Thymus (tissue), 11 donors: ENCODE results near the gene GOLGA6L2. TPM values are rescaled to one million over a fixed set of nuclear protein-coding genes. Genes with fewer than 3 reads are reported as not detected.
"Not testable (repeated sequence)": the region's sequence is repeated elsewhere in the genome, so short reads cannot be mapped to it uniquely, and the experiment has no call there.

Source experiments
- DNase-seq, 9 donors: peaks; one replicate each; pipeline ENCODE4 v3.0.0-alpha.2; 2013; ENCODE audit warnings: low spot score in 9 of 9, low read depth in 6 of 9, missing footprints in 1 of 9
- H3K27ac ChIP-seq, 2 donors: one replicate each; pipeline ENCODE4 v1.5.1; 2013; ENCODE audit warnings: control low read depth in 1 of 2, low read depth in 1 of 2, low read length in 1 of 2, mild to moderate bottlenecking in 1 of 2, moderate library complexity in 1 of 2
- H3K27me3 ChIP-seq, 2 donors: one replicate each; pipeline ENCODE4 v1.5.1; 2013; ENCODE audit warnings: low read length in 1 of 2; ENCODE audit not compliant: control insufficient read depth in 2 of 2, insufficient read depth in 1 of 2
- H3K36me3 ChIP-seq, 2 donors: one replicate each; pipeline ENCODE4 v1.5.1; 2013; ENCODE audit warnings: low read length in 1 of 2, mild to moderate bottlenecking in 1 of 2, moderate library complexity in 1 of 2; ENCODE audit not compliant: control insufficient read depth in 2 of 2, insufficient read depth in 2 of 2
- H3K4me1 ChIP-seq, 2 donors: one replicate each; pipeline ENCODE4 v1.5.1; 2013; ENCODE audit warnings: low read length in 2 of 2; ENCODE audit not compliant: control insufficient read depth in 2 of 2, insufficient read depth in 2 of 2
- H3K4me3 ChIP-seq, 2 donors: one replicate each; pipeline ENCODE4 v1.5.1; 2013; ENCODE audit warnings: low read length in 2 of 2, control low read depth in 1 of 2, mild to moderate bottlenecking in 1 of 2
- H3K9me3 ChIP-seq, 2 donors: one replicate each; pipeline ENCODE4 v1.5.1; 2013; ENCODE audit warnings: low read length in 1 of 2, mild to moderate bottlenecking in 1 of 2; ENCODE audit not compliant: control insufficient read depth in 2 of 2, insufficient read depth in 1 of 2
- WGBS: extraction: QIAGEN DNeasy Blood & Tissue Kit; methylation state at CpG from one replicate; pipeline ENCODE4 v1.1.7; 2013; 5-methylcytosine and 5-hydroxymethylcytosine counted together
- polyA plus RNA-seq: library from polyadenylated mRNA; stranded (reverse); fragments of 200-250 nt; gene quantifications from one replicate; pipeline ENCODE4 v1.2.3, GENCODE V29; 2013
- total RNA-seq: library from RNA; stranded (reverse); fragments of 120-200 nt; gene quantifications from one replicate; pipeline ENCODE4 v1.2.4, GENCODE V29; 2013
- donor health status: healthy.

GOLGA6L2 gene
- total and polyA plus RNA-seq, 2 donors = 0.09 TPM; not detected in 1

- 77% methylated on average over 5 of the region's 5 CpGs for WGBS
- H3K36me3 ChIP-seq, DNase-seq, H3K4me1 ChIP-seq, H3K9me3 ChIP-seq, H3K27ac ChIP-seq, H3K4me3 ChIP-seq, H3K27me3 ChIP-seq: not testable (repeated sequence)
These were observed 47.8 kb downstream of the GOLGA6L2 start for GRCh38 chr15:23399207-23399606.

GRCh38 chr15:23398357-23398756 is 48.7 kb downstream of the GOLGA6L2 start:
- H3K27ac ChIP-seq, H3K4me1 ChIP-seq, H3K9me3 ChIP-seq, DNase-seq, H3K27me3 ChIP-seq, H3K36me3 ChIP-seq, H3K4me3 ChIP-seq: not testable (repeated sequence)
- WGBS = 98% methylated on average over 4 of the region's 4 CpGs

DNA sequence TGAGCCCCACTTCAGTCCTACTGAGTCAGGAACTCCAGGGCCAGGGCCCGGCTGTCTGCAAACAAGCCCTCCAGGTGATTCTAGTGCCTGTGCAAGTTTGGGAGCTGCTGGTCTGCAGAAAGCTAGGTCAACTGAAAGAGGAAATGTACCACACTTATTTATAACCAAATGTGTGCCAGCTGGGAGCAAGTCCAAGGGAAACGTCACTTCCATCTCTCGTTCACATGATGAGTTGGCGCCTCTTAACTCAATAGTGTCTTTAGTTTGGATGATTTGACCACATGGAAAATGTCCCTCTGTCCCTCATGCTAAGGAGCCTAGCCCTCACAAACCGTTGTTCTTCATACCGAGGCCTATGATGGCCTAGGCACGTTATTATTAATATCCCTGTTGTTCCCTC is 49.3 kb downstream of the GOLGA6L2 start:
- no peaks in the 10 kb centered on the region for H3K27me3 ChIP-seq
- DNase-seq = no peak
- H3K36me3 ChIP-seq = no peaks in the 10 kb centered on the region
- H3K4me3 ChIP-seq = no peak overlapping the region
- no peak overlapping the region for H3K27ac ChIP-seq
- H3K9me3 ChIP-seq = no peaks in the 10 kb centered on the region
- WGBS = 85% methylated on average over 7 of the region's 7 CpGs
- no peaks in the 10 kb centered on the region for H3K4me1 ChIP-seq

- DNase-seq = no peak
- Histone ChIP-seq H3K27ac (no peak overlapping the region), H3K36me3 (no peaks in the 10 kb centered on the region), H3K4me3 (no peak overlapping the region), H3K9me3 (no peaks in the 10 kb centered on the region), H3K4me1 (no peaks in the 10 kb centered on the region), H3K27me3 (no peaks in the 10 kb centered on the region)
- 82% methylated on average over 5 of the region's 5 CpGs for WGBS
These were observed 51.2 kb downstream of the GOLGA6L2 start for GRCh38 chr15:23395832-23396231.

DNA sequence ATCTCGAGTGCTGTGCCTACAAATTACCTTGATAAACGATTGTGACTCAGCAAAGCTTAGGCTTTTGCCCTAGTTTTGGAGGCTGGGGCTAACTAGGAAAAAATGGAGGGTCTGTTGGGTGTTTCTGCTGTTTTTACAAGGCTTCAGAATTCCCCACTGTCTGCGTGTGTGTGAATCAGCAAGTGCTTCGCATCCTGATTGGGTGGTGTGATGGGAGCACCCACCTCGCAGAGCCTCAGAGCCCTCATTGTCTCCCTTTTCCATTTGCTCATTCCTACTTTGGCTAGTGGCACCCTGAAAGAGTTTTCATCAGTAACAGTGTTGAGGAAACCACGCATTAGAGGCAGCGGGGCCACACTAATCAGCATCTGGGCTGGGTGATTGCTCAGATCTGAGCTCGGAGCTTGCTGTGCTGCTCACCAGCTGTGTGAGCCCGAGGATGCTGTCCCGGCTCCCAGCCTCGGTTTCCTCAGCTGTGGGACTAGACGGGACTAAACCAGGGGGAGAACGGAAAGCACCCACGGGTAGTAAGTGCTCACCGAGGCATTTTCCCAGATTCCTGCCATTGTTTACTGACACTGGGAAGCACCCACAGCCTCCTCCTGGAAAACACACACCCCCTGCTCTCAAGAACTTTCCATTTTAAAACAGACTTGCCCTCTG is 51.9 kb downstream of the GOLGA6L2 start:
- Histone ChIP-seq H3K4me3 (no peak overlapping the region), H3K4me1 (no peaks in the 10 kb centered on the region), H3K36me3 (no peaks in the 10 kb centered on the region), H3K27me3 (no peaks in the 10 kb centered on the region), H3K9me3 (no peaks in the 10 kb centered on the region), H3K27ac (no peak overlapping the region)
- 84% methylated on average over 15 of the region's 15 CpGs for WGBS
- no peak for DNase-seq

Other genes with a start within 250 kb of the GOLGA6L2 start
- not detected for gene GOLGA6L26, start 113.0 kb downstream of the GOLGA6L2 start, total RNA-seq
- gene GOLGA6L26, start 113.0 kb downstream of the GOLGA6L2 start, polyA plus RNA-seq = not detected
- 0.05 TPM for gene GOLGA8S, start 92.5 kb downstream of the GOLGA6L2 start, total RNA-seq
- gene GOLGA8S, start 92.5 kb downstream of the GOLGA6L2 start, polyA plus RNA-seq = 0.23 TPM
- gene MKRN3, start 118.4 kb upstream of the GOLGA6L2 start, total RNA-seq = 2.3 TPM
- 1.3 TPM for gene MKRN3, start 118.4 kb upstream of the GOLGA6L2 start, polyA plus RNA-seq
- gene MAGEL2, start 200.6 kb upstream of the GOLGA6L2 start, total RNA-seq = 0.19 TPM
- 0.07 TPM for gene MAGEL2, start 200.6 kb upstream of the GOLGA6L2 start, polyA plus RNA-seq
- 26.5 TPM for gene NDN, start 240.1 kb upstream of the GOLGA6L2 start, total RNA-seq
- 21.5 TPM for gene NDN, start 240.1 kb upstream of the GOLGA6L2 start, polyA plus RNA-seq